HEK293 (cell line): ENCODE measurements around the gene NFKBIL1.
A peak's percentile ranks its signal among the peaks of the same experiment; 100 is the strongest.

ENCODE experiments used
- BCL11B ChIP-seq: fragments of 450-650 bp; formaldehyde crosslinking; IDR thresholded peaks from 2 replicates; pipeline ENCODE4 v1.5.1; 2016; ENCODE audit warnings: low read depth, missing biosample characterization, missing genetic modification characterization
- ZNF169 ChIP-seq: fragments of 450-650 bp; formaldehyde crosslinking; IDR thresholded peaks from 2 replicates; pipeline ENCODE4 v1.5.1; 2016; ENCODE audit warnings: missing biosample characterization, missing genetic modification characterization
- ZNF292 ChIP-seq: fragments of 450-650 bp; formaldehyde crosslinking; IDR thresholded peaks from 2 replicates; pipeline ENCODE4 v1.5.1; 2016; ENCODE audit warnings: low read depth, missing biosample characterization, missing genetic modification characterization, borderline replicate concordance
- TF ChIP-seq, protein P1 (sequence below): fragments of 450-650 bp; formaldehyde crosslinking; IDR thresholded peaks from 2 replicates; pipeline ENCODE4 v1.5.1; 2016; ENCODE audit warnings: missing biosample characterization, missing genetic modification characterization
- TF ChIP-seq, protein P2 (sequence below): fragments of 450-650 bp; formaldehyde crosslinking; IDR thresholded peaks from 2 replicates; pipeline ENCODE4 v1.5.1; 2017; ENCODE audit warnings: missing biosample characterization, missing genetic modification characterization
- TF ChIP-seq, protein P3 (sequence below): fragments of 450-650 bp; formaldehyde crosslinking; IDR thresholded peaks from 2 replicates; pipeline ENCODE4 v1.5.1; 2016; ENCODE audit warnings: missing biosample characterization, missing genetic modification characterization
- TF ChIP-seq, protein P4 (sequence below): fragments of 450-650 bp; formaldehyde crosslinking; IDR thresholded peaks from 2 replicates; pipeline ENCODE4 v1.5.1; 2017; ENCODE audit warnings: missing biosample characterization, missing genetic modification characterization
- TF ChIP-seq, protein P5 (sequence below): fragments of 450-650 bp; formaldehyde crosslinking; IDR thresholded peaks from 2 replicates; pipeline ENCODE4 v1.5.1; 2016; ENCODE audit warnings: missing biosample characterization, missing genetic modification characterization

DNA sequence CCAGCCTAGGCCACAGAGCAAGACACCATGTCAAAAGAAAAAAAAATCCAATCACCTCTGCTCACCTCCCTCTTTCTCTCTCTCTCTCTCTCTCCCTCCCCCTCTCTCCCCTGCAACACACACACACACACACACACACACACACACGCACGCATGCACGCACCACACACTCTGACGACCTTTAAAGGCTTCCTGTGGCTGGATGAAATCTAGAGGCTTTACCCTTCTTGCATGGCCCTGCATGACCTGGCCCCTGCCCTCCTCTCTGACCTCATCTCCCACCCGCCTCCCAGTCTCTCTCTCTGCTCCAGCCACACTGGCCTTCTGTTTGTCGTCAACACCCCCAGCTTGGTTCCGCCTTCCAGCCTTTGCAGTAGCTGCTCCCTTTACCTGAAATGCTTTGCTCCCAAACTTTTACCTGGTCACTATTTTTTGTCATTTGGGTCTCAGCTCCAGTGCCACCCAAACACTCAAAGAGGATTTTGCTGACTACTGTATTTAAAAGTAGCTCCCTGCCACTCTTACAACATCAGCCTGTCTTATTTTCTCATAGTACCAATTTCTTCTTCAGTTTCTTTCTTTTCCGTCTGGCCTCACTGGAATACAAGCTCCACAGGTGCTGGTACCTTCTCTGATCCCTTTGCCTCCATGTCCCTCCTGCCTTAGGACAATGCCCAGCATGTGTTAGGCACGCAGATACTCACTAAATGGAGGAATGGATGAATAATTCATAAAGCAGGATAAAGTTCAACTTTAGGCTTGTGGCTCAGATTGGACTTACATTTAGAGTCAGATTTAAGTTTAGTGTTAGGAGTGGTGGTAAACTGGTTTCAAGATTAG is 20.3 kb downstream of the NFKBIL1 start:
- TF ChIP-seq, protein P1, sequence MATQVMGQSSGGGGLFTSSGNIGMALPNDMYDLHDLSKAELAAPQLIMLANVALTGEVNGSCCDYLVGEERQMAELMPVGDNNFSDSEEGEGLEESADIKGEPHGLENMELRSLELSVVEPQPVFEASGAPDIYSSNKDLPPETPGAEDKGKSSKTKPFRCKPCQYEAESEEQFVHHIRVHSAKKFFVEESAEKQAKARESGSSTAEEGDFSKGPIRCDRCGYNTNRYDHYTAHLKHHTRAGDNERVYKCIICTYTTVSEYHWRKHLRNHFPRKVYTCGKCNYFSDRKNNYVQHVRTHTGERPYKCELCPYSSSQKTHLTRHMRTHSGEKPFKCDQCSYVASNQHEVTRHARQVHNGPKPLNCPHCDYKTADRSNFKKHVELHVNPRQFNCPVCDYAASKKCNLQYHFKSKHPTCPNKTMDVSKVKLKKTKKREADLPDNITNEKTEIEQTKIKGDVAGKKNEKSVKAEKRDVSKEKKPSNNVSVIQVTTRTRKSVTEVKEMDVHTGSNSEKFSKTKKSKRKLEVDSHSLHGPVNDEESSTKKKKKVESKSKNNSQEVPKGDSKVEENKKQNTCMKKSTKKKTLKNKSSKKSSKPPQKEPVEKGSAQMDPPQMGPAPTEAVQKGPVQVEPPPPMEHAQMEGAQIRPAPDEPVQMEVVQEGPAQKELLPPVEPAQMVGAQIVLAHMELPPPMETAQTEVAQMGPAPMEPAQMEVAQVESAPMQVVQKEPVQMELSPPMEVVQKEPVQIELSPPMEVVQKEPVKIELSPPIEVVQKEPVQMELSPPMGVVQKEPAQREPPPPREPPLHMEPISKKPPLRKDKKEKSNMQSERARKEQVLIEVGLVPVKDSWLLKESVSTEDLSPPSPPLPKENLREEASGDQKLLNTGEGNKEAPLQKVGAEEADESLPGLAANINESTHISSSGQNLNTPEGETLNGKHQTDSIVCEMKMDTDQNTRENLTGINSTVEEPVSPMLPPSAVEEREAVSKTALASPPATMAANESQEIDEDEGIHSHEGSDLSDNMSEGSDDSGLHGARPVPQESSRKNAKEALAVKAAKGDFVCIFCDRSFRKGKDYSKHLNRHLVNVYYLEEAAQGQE (tag by site-specific recombination), result no peak
- TF ChIP-seq, protein P2, sequence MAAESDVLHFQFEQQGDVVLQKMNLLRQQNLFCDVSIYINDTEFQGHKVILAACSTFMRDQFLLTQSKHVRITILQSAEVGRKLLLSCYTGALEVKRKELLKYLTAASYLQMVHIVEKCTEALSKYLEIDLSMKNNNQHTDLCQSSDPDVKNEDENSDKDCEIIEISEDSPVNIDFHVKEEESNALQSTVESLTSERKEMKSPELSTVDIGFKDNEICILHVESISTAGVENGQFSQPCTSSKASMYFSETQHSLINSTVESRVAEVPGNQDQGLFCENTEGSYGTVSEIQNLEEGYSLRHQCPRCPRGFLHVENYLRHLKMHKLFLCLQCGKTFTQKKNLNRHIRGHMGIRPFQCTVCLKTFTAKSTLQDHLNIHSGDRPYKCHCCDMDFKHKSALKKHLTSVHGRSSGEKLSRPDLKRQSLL, result no peak
- TF ChIP-seq ZNF169, result no peak
- TF ChIP-seq, protein P3, sequence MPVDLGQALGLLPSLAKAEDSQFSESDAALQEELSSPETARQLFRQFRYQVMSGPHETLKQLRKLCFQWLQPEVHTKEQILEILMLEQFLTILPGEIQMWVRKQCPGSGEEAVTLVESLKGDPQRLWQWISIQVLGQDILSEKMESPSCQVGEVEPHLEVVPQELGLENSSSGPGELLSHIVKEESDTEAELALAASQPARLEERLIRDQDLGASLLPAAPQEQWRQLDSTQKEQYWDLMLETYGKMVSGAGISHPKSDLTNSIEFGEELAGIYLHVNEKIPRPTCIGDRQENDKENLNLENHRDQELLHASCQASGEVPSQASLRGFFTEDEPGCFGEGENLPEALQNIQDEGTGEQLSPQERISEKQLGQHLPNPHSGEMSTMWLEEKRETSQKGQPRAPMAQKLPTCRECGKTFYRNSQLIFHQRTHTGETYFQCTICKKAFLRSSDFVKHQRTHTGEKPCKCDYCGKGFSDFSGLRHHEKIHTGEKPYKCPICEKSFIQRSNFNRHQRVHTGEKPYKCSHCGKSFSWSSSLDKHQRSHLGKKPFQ (tag by site-specific recombination), result no peak
- no peak for TF ChIP-seq ZNF292 (tag by site-specific recombination)
- TF ChIP-seq BCL11B (tag by site-specific recombination), result no peak
- TF ChIP-seq, protein P4, sequence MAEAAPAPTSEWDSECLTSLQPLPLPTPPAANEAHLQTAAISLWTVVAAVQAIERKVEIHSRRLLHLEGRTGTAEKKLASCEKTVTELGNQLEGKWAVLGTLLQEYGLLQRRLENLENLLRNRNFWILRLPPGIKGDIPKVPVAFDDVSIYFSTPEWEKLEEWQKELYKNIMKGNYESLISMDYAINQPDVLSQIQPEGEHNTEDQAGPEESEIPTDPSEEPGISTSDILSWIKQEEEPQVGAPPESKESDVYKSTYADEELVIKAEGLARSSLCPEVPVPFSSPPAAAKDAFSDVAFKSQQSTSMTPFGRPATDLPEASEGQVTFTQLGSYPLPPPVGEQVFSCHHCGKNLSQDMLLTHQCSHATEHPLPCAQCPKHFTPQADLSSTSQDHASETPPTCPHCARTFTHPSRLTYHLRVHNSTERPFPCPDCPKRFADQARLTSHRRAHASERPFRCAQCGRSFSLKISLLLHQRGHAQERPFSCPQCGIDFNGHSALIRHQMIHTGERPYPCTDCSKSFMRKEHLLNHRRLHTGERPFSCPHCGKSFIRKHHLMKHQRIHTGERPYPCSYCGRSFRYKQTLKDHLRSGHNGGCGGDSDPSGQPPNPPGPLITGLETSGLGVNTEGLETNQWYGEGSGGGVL (tag by site-specific recombination), result peak; percentile 69
- TF ChIP-seq, protein P5, sequence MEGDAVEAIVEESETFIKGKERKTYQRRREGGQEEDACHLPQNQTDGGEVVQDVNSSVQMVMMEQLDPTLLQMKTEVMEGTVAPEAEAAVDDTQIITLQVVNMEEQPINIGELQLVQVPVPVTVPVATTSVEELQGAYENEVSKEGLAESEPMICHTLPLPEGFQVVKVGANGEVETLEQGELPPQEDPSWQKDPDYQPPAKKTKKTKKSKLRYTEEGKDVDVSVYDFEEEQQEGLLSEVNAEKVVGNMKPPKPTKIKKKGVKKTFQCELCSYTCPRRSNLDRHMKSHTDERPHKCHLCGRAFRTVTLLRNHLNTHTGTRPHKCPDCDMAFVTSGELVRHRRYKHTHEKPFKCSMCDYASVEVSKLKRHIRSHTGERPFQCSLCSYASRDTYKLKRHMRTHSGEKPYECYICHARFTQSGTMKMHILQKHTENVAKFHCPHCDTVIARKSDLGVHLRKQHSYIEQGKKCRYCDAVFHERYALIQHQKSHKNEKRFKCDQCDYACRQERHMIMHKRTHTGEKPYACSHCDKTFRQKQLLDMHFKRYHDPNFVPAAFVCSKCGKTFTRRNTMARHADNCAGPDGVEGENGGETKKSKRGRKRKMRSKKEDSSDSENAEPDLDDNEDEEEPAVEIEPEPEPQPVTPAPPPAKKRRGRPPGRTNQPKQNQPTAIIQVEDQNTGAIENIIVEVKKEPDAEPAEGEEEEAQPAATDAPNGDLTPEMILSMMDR (tag by site-specific recombination), result no peak
